Measurements from ENCODE around the gene TPM1. TPM values are rescaled to one million over a fixed set of nuclear protein-coding genes. Genes with fewer than 3 reads are reported as not detected.

The TPM1 gene
- total RNA-seq, 4 donors from 2014 or later = 85.4 to 182 (median 127) TPM

- no peaks in the 10 kb centered on the region for H3K36me3 ChIP-seq
- no peaks in the 10 kb centered on the region for H3K9me3 ChIP-seq
- H3K27ac ChIP-seq = no peak overlapping the region
- H3K4me1 ChIP-seq = peaks cover 4% of the 10 kb centered on the region
- no peak overlapping the region for H3K4me3 ChIP-seq
- TF ChIP-seq EP300 (IDR thresholded peaks at IDR 0.05) = no peak
- no peak for TF ChIP-seq POLR2AphosphoS5 (IDR thresholded peaks at IDR 0.05)
- TF ChIP-seq, protein P1, sequence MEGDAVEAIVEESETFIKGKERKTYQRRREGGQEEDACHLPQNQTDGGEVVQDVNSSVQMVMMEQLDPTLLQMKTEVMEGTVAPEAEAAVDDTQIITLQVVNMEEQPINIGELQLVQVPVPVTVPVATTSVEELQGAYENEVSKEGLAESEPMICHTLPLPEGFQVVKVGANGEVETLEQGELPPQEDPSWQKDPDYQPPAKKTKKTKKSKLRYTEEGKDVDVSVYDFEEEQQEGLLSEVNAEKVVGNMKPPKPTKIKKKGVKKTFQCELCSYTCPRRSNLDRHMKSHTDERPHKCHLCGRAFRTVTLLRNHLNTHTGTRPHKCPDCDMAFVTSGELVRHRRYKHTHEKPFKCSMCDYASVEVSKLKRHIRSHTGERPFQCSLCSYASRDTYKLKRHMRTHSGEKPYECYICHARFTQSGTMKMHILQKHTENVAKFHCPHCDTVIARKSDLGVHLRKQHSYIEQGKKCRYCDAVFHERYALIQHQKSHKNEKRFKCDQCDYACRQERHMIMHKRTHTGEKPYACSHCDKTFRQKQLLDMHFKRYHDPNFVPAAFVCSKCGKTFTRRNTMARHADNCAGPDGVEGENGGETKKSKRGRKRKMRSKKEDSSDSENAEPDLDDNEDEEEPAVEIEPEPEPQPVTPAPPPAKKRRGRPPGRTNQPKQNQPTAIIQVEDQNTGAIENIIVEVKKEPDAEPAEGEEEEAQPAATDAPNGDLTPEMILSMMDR (IDR thresholded peaks at IDR 0.05) = no peak
- TF ChIP-seq POLR2A (IDR thresholded peaks at IDR 0.05) = no peak
- H3K27me3 ChIP-seq = no peaks in the 10 kb centered on the region
- WGBS = 45% methylated on average over 6 of the region's 6 CpGs
- DNase-seq (ENCODE audit: low spot score in 2 of 2) = no peak
Observed at GRCh38 chr15:63030101-63030551, 12.4 kb upstream of the TPM1 start.

- Histone ChIP-seq H3K9me3 (no peaks in the 10 kb centered on the region), H3K27ac (no peak overlapping the region), H3K36me3 (no peaks in the 10 kb centered on the region), H3K4me1 (peaks cover 4% of the 10 kb centered on the region), H3K27me3 (no peaks in the 10 kb centered on the region), H3K4me3 (no peak overlapping the region)
- DNase-seq (ENCODE audit: low spot score in 2 of 2) = no peak
- no peak for TF ChIP-seq POLR2AphosphoS5 (IDR thresholded peaks at IDR 0.05)
- TF ChIP-seq EP300 (IDR thresholded peaks at IDR 0.05) = no peak
- 90% methylated on average over 2 of the region's 2 CpGs for WGBS
Observed at GRCh38 chr15:63034578-63034977, 8.0 kb upstream of the TPM1 start.

DNA sequence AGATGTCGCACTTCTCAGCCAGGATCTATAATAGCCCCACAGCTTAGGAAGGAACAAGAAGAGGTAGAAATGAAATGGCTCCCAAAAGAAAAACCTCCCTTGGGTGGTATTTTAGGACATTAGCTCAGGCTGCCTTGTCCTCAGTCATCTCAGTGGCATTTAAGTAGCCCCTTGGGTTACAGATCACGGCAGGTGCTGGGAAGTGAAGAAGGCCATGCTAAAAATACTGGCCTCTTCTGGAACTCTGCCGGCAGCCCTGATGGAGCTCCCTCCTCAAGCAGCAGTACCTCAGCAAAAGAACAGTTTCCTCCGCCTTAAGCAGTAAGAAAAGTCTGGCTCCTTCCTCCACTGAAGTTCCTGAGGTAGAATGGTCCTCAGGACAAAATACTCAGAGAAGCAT lies 7.3 kb upstream of the TPM1 start:
- TF ChIP-seq, protein P1 (IDR thresholded peaks at IDR 0.05) = no peak
- TF ChIP-seq POLR2A (IDR thresholded peaks at IDR 0.05) (no peak), POLR2AphosphoS5 (IDR thresholded peaks at IDR 0.05) (no peak), EP300 (IDR thresholded peaks at IDR 0.05) (no peak)
- H3K9me3 ChIP-seq = no peaks in the 10 kb centered on the region
- H3K27me3 ChIP-seq = no peaks in the 10 kb centered on the region
- no peak overlapping the region for H3K27ac ChIP-seq
- 93% methylated on average over 4 of the region's 4 CpGs for WGBS
- H3K4me3 ChIP-seq = no peak overlapping the region
- no peaks in the 10 kb centered on the region for H3K36me3 ChIP-seq
- no peak for DNase-seq (ENCODE audit: low spot score in 2 of 2)
- H3K4me1 ChIP-seq = peaks cover 4% of the 10 kb centered on the region

DNA sequence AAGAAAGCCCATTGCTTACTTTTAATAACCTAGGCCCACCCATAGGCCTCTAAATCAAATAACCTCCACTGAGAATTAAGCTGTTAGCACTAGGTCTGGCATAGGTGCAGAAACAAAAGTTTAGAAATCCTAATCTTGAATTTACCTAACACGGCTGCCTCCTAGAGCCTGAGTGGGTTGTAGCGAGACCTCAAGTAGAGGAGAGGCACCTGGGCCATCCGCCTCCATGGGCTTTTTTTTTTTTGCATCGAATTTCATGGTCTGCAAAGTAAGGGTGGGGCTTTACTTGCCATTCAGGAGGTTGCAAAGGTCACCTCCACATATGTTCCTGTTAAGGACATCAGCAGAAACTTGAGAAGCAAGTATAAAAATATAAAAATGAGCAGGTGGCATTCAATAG lies 6.6 kb upstream of the TPM1 start:
- no peaks in the 10 kb centered on the region for H3K4me1 ChIP-seq
- H3K36me3 ChIP-seq = no peaks in the 10 kb centered on the region
- TF ChIP-seq POLR2AphosphoS5 (IDR thresholded peaks at IDR 0.05) (no peak), POLR2A (IDR thresholded peaks at IDR 0.05) (no peak), EP300 (IDR thresholded peaks at IDR 0.05) (no peak)
- TF ChIP-seq, protein P1 (IDR thresholded peaks at IDR 0.05) = no peak
- WGBS = 88% methylated on average over 4 of the region's 4 CpGs
- H3K27ac ChIP-seq = no peak overlapping the region
- no peak for DNase-seq (ENCODE audit: low spot score in 2 of 2)
- no peak overlapping the region for H3K4me3 ChIP-seq
- H3K27me3 ChIP-seq = no peaks in the 10 kb centered on the region
- no peaks in the 10 kb centered on the region for H3K9me3 ChIP-seq

DNA sequence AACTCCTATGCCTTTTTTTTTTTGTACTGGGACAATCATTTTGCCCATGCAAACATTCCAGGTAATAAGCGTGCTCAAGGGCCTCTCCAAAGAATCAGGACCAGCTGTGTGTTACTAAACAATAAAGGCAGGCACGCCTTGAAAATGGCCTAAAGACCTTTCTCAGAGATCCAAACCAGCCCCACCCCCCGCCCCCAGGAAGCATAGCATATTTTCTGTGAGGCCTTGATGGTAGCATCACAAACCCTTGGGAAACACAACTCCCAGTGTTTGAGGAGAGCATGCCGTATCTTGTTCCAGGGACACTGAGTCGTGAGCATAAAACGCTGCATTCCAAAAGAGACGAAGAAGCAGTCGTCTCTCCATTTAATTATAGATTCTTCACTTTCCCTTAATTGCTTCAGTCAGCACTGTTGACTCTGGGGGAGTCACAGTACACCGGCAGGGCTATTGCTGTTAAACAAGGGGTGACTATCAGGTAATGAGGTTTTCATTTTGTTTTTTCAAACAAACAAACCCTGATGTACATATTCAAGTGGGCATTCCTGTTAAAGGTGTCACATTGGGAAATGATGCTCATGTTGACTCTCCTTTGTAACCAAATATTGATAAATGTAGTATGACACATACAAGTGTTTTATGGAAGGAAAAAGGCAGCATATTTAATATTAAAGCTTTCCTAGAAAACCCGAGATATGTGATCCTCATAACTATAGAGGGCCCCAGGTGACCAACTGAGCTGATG lies 4.4 kb upstream of the TPM1 start:
- 64% methylated on average over 10 of the region's 10 CpGs for WGBS
- TF ChIP-seq, protein P1 (IDR thresholded peaks at IDR 0.05) = no peak
- TF ChIP-seq POLR2AphosphoS5 (IDR thresholded peaks at IDR 0.05) (no peak), EP300 (IDR thresholded peaks at IDR 0.05) (no peak), POLR2A (IDR thresholded peaks at IDR 0.05) (no peak)
- Histone ChIP-seq H3K4me1 (peaks cover 16% of the 10 kb centered on the region), H3K4me3 (no peak overlapping the region), H3K36me3 (no peaks in the 10 kb centered on the region), H3K27me3 (peaks cover 11% of the 10 kb centered on the region), H3K9me3 (no peaks in the 10 kb centered on the region), H3K27ac (no peak overlapping the region)
- DNase-seq (ENCODE audit: low spot score in 2 of 2) = no peak

Data from suprapubic skin (tissue), 4 donors.